Skeletal muscle cell (primary cell): ENCODE measurements around the gene SPX.

Experiments used
- DNase-seq: peaks from one replicate; pipeline ENCODE4 v3.0.0-alpha.2; 2010; ENCODE audit warnings: low read depth
- H3K4me3 ChIP-seq: 2 replicates; pipeline ENCODE4 v1.5.1; 2011; ENCODE audit warnings: low read depth, mild to moderate bottlenecking, control low read depth, low read length, moderate library complexity

The SPX gene

DNA sequence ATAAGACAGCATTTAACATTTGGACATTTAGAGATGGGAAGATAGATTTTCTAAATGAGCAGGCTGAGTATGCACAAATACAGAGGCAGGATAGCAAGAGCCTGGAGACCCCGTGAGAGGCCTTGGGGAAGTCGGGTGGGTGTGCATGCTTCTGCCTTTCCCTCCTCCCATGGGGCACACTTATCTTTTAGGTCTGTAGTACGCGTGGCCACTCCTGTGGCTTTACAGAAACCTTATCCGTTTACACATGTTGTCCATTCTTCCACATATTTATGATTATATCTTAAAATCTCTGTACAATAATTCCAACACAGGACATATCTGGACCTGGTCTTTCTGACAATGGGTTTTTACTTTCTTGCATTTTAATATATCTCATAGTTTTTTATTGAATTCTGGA lies 45.0 kb downstream of the SPX start:
- DNase-seq, result no peak
- H3K4me3 ChIP-seq, result no peak overlapping the region

GRCh38 chr12:21573733-21574358 lies 47.8 kb downstream of the SPX start:
- no peak for DNase-seq

DNA sequence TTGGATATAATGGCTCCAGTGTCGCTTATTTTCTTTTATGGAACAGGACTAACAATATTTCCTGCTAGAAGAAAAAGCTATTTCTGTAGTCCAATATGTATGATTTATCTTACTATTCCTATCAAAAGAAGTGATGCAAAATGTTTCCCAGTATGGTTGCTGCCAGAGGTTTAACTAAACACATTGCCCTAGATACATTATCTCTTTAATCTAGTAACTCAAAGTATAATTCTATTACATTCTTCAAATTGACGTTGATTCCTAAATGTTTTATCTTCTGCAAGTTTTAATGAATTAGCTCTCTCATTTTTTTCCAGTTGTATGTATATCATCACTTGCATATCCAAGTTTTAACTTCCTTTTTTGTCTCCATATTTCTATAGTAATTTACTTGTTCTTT lies 50.3 kb downstream of the SPX start:
- DNase-seq, result no peak
- no peak overlapping the region for H3K4me3 ChIP-seq

More at GRCh38 chr12:21573733-21574358, 47.8 kb downstream of the SPX start:
- no peak overlapping the region for H3K4me3 ChIP-seq

- no peak for DNase-seq
- H3K4me3 ChIP-seq, result no peak overlapping the region
Observed at GRCh38 chr12:21577516-21577915, 51.4 kb downstream of the SPX start.

GRCh38 chr12:21580748-21581516 lies 54.8 kb downstream of the SPX start:
- DNase-seq, result no peak
- H3K4me3 ChIP-seq, result no peak overlapping the region
